Common myeloid progenitor, CD34-positive (primary cell): ENCODE results near the gene GCDH.
A peak's percentile ranks its signal among the peaks of the same experiment; 100 is the strongest.

Source experiments
- CTCF ChIA-PET: fragments of 350-600 bp; sonication (Branson Sonifier 250); formaldehyde crosslinking; loops from one replicate; lab custom pipeline; 2021; ENCODE audit warnings: antibody characterized with exemption; lab: Charles Lee
- POLR2A ChIA-PET: fragments of 350-600 bp; sonication (Branson Sonifier 250); formaldehyde crosslinking; loops from one replicate; lab custom pipeline; 2021; ENCODE audit warnings: antibody characterized with exemption; lab: Charles Lee
- DNase-seq, 3 donors: peaks; one replicate each; pipeline versions ENCODE4 v3.0.0 to v3.0.0-alpha.2; 2013
- H3K27ac ChIP-seq, 2 experiments: 1 replicate in 1 of 2; 2 replicates in 1 of 2; pipeline ENCODE4 v1.7.0; 2013; ENCODE audit warnings: inconsistent platforms in 2 of 2, low read length in 2 of 2, mild to moderate bottlenecking in 2 of 2, low read depth in 1 of 2, moderate library complexity in 1 of 2; ENCODE audit not compliant: severe bottlenecking in 2 of 2, insufficient read depth in 1 of 2, poor library complexity in 1 of 2
- H3K27me3 ChIP-seq, 5 experiments: replicated peaks in 2 of 5; 1 replicate in 3 of 5; 2 replicates in 2 of 5; pipeline versions ENCODE4 v1.6.1 to v1.7.0; 2013; ENCODE audit warnings: low read length in 4 of 5, mild to moderate bottlenecking in 2 of 5, moderate library complexity in 2 of 5, inconsistent platforms in 1 of 5; ENCODE audit not compliant: insufficient read depth in 5 of 5, control insufficient read depth in 4 of 5
- H3K36me3 ChIP-seq, 4 experiments: 1 replicate in 2 of 4; 2 replicates in 2 of 4; pipeline versions ENCODE4 v1.6.1 to v1.7.0; 2013; ENCODE audit warnings: low read length in 3 of 4, control low read depth in 1 of 4, mild to moderate bottlenecking in 1 of 4; ENCODE audit not compliant: control insufficient read depth in 4 of 4, insufficient read depth in 4 of 4
- H3K4me1 ChIP-seq, 4 experiments: 1 replicate in 3 of 4; 2 replicates in 1 of 4; pipeline versions ENCODE4 v1.6.1 to v1.7.1; 2013; ENCODE audit warnings: low read length in 3 of 4, mild to moderate bottlenecking in 3 of 4, control low read depth in 1 of 4, inconsistent platforms in 1 of 4, moderate library complexity in 1 of 4; ENCODE audit not compliant: control insufficient read depth in 4 of 4, insufficient read depth in 4 of 4; ENCODE audit errors: control extremely low read depth in 1 of 4
- H3K4me3 ChIP-seq, 7 experiments: 1 replicate in 4 of 7; 2 replicates in 3 of 7; pipeline versions ENCODE4 v1.5.1 to v1.7.0; 2013; ENCODE audit warnings: mild to moderate bottlenecking in 7 of 7, low read length in 6 of 7, moderate library complexity in 6 of 7, inconsistent platforms in 2 of 7, low read depth in 2 of 7, control low read depth in 1 of 7; ENCODE audit not compliant: insufficient read depth in 4 of 7, control insufficient read depth in 1 of 7; ENCODE audit errors: extremely low read depth in 1 of 7
- H3K9me3 ChIP-seq, 5 experiments: 1 replicate in 4 of 5; 2 replicates in 1 of 5; pipeline versions ENCODE4 v1.6.1 to v1.7.1; 2013; ENCODE audit warnings: low read length in 4 of 5, mild to moderate bottlenecking in 2 of 5, inconsistent platforms in 1 of 5, low read depth in 1 of 5, moderate library complexity in 1 of 5; ENCODE audit not compliant: control insufficient read depth in 4 of 5, insufficient read depth in 2 of 5; ENCODE audit errors: control extremely low read depth in 1 of 5
- WGBS: methylation state at CpG from one replicate; pipeline ENCODE4 v1.1.5; 2013; ENCODE audit not compliant: insufficient coverage; 5-methylcytosine and 5-hydroxymethylcytosine counted together

Gene GCDH

GRCh38 chr19:12938779-12939601 is 48.0 kb downstream of the GCDH start:
- Histone ChIP-seq H3K9me3 (no peaks in the 10 kb centered on the region), H3K4me3 (peak overlapping the region; percentile 94 to 100 (median 98)), H3K27me3 (no peaks in the 10 kb centered on the region), H3K27ac (peak overlapping the region; percentile 98 to 99), H3K36me3 (peaks cover 12 to 49% (median 38%) of the 10 kb centered on the region in 4 experiments), H3K4me1 (peaks cover 27 to 81% (median 65%) of the 10 kb centered on the region in 4 experiments)
- peak in 2 of 3 donors; percentile 63 to 71 for DNase-seq
- ChIA-PET CTCF (interaction anchor here (1.6 to 2.3 kb wide), 2 partner anchors 24 to 55 kb away, joined by 4 to 20 read pairs; no protein-coding TSS in a partner anchor), POLR2A (interaction anchor here (0.6 to 3.0 kb wide), 7 partner anchors 9 to 449 kb away, joined by 3 to 28 read pairs (median 7); partner anchors contain the start of genes GCDH and KLF1)
- WGBS: under 1% methylated on average over 44 of the region's 54 CpGs

GRCh38 chr19:12939975-12940423 is 49.0 kb downstream of the GCDH start:
- H3K4me1 ChIP-seq: peaks cover 27 to 79% (median 60%) of the 10 kb centered on the region in 4 experiments
- no peaks in the 10 kb centered on the region for H3K9me3 ChIP-seq
- H3K4me3 ChIP-seq: peak overlapping the region in 6 of 7 experiments; percentile 96 to 100 (median 98)
- DNase-seq: no peak
- H3K36me3 ChIP-seq: peaks cover 12 to 57% (median 46%) of the 10 kb centered on the region in 4 experiments
- POLR2A ChIA-PET: interaction anchor here (0.7 to 3.0 kb wide), 3 partner anchors 50 to 450 kb away, joined by 3 to 28 read pairs (median 5); partner anchors contain the start of gene GCDH
- 85% methylated on average over 9 of the region's 10 CpGs for WGBS
- peak overlapping the region; percentile 98 to 99 for H3K27ac ChIP-seq
- no peaks in the 10 kb centered on the region for H3K27me3 ChIP-seq
- CTCF ChIA-PET: no interaction called here

GRCh38 chr19:12940897-12941296 is 49.9 kb downstream of the GCDH start:
- H3K9me3 ChIP-seq: no peaks in the 10 kb centered on the region
- CTCF ChIA-PET: no interaction called here
- H3K27ac ChIP-seq: peak overlapping the region; percentile 98 to 99
- DNase-seq: peak in 1 of 3 donors; percentile 31
- H3K4me1 ChIP-seq: peaks cover 20 to 73% (median 58%) of the 10 kb centered on the region in 4 experiments
- no peaks in the 10 kb centered on the region for H3K27me3 ChIP-seq
- POLR2A ChIA-PET: interaction anchor here (0.7 to 0.8 kb wide), 2 partner anchors 27 to 57 kb away, joined by 4 to 5 read pairs; no protein-coding TSS in a partner anchor
- 91% methylated on average over 2 of the region's 2 CpGs for WGBS
- H3K4me3 ChIP-seq: peak overlapping the region in 5 of 7 experiments; percentile 96 to 100 (median 98)
- H3K36me3 ChIP-seq: peaks cover 12 to 57% (median 46%) of the 10 kb centered on the region in 4 experiments

- POLR2A ChIA-PET: interaction anchor here (0.6 to 3.7 kb wide), 2 partner anchors 11 to 14 kb away, joined by 3 to 11 read pairs; no protein-coding TSS in a partner anchor
- CTCF ChIA-PET: interaction anchor here (2.4 kb wide), 1 partner anchor 58 kb away, joined by 7 read pairs; no protein-coding TSS in a partner anchor
- no peaks in the 10 kb centered on the region for H3K9me3 ChIP-seq
- WGBS: 88% methylated on average over 8 of the region's 18 CpGs
- no peaks in the 10 kb centered on the region for H3K27me3 ChIP-seq
- peaks cover 15 to 65% (median 53%) of the 10 kb centered on the region in 4 experiments for H3K4me1 ChIP-seq
- DNase-seq: peak in 1 of 3 donors; percentile 34
- peak overlapping the region in 1 of 7 experiments; percentile 3 for H3K4me3 ChIP-seq
- H3K27ac ChIP-seq: no peak overlapping the region
- H3K36me3 ChIP-seq: peaks cover 12 to 70% (median 54%) of the 10 kb centered on the region in 4 experiments
Measured at GRCh38 chr19:12943437-12944044, 52.6 kb downstream of the GCDH start.

GRCh38 chr19:12944104-12944674 is 53.2 kb downstream of the GCDH start:
- peak overlapping the region in 1 of 2 experiments; percentile 92 for H3K27ac ChIP-seq
- H3K9me3 ChIP-seq: no peaks in the 10 kb centered on the region
- POLR2A ChIA-PET: interaction anchor here (0.6 to 3.7 kb wide), 6 partner anchors 10 to 209 kb away, joined by 3 to 11 read pairs (median 4); no protein-coding TSS in a partner anchor
- peak in 1 of 3 donors; percentile 21 for DNase-seq
- H3K36me3 ChIP-seq: peaks cover 13 to 72% (median 59%) of the 10 kb centered on the region in 4 experiments
- no CpG with 5 or more reads among the region's 2 CpGs for WGBS
- H3K4me1 ChIP-seq: peaks cover 11 to 63% (median 51%) of the 10 kb centered on the region in 4 experiments
- H3K4me3 ChIP-seq: peak overlapping the region in 1 of 7 experiments; percentile 43
- H3K27me3 ChIP-seq: no peaks in the 10 kb centered on the region
- CTCF ChIA-PET: interaction anchor here (2.4 kb wide), 1 partner anchor 59 kb away, joined by 7 read pairs; no protein-coding TSS in a partner anchor

GRCh38 chr19:12945479-12946091 is 54.6 kb downstream of the GCDH start, which contains the start of gene RAD23A:
TSS of gene RAD23A (plus strand) at chr19:12945862. CDS start at chr19:12945949, 87 bp downstream.
- Histone ChIP-seq H3K4me1 (peaks cover 0 to 49% (median 37%) of the 10 kb centered on the region in 4 experiments), H3K9me3 (no peaks in the 10 kb centered on the region), H3K27me3 (no peaks in the 10 kb centered on the region), H3K4me3 (peak within 1 kb of the TSS; percentile 40 to 97 (median 87)), H3K36me3 (peaks cover 14 to 72% (median 54%) of the 10 kb centered on the region in 4 experiments), H3K27ac (peak within 1 kb of the TSS; percentile 86 to 92)
- WGBS: 0% methylated on average over 40 of the region's 62 CpGs
- ChIA-PET POLR2A (interaction anchor here (1.0 to 3.7 kb wide), 5 partner anchors 8 to 61 kb away, joined by 5 to 11 read pairs (median 7); partner anchors contain the start of gene CALR), CTCF (no interaction called here)
- DNase-seq: peak; percentile 98 to 99 (median 98)
